SK-N-SH (cell line): Measurements from ENCODE around the gene ZNF22. TPM values are rescaled to one million over a fixed set of nuclear protein-coding genes. Genes with fewer than 3 reads are reported as not detected.

ENCODE experiments used
- CTCF ChIA-PET: fragments of 300-600, 350-600 bp; formaldehyde crosslinking; extraction: SDS; loops from one replicate; lab custom pipeline; 2021; lab: Yijun Ruan, JAX
- POLR2A ChIA-PET: fragments of 350-600 bp; sonication (Branson Sonifier 250); formaldehyde crosslinking; extraction: SDS; loops from one replicate; lab custom pipeline; 2020; ENCODE audit warnings: antibody characterized with exemption, inconsistent platforms; lab: Yijun Ruan, JAX
- DNase-seq: peaks from one replicate; pipeline ENCODE4 v3.0.0; 2012
- H2AFZ ChIP-seq: fragments of 200-600 bp; sonication (generic); 2 replicates; pipeline ENCODE4 v1.8.1; 2016; ENCODE audit warnings: antibody characterized with exemption, mild to moderate bottlenecking, low read depth
- H3F3A ChIP-seq: fragments of 200-600 bp; sonication (generic); replicated peaks from 2 replicates; pipeline ENCODE3; 2016; ENCODE audit warnings: antibody characterized with exemption, mild to moderate bottlenecking; ENCODE audit not compliant: insufficient read depth
- H3K27ac ChIP-seq, 2 experiments: fragments of 200-500 bp in 1 of 2; fragments of 200-600 bp in 1 of 2; sonication (Bioruptor generic) in 1 of 2; sonication (generic), shearing (Covaris generic) in 1 of 2; 2 replicates each; pipeline versions ENCODE4 v1.5.1 to v1.6.1; 2014 to 2016; ENCODE audit warnings: low read depth in 2 of 2, inconsistent platforms in 1 of 2, low read length in 1 of 2, mild to moderate bottlenecking in 1 of 2, mixed read lengths in 1 of 2
- H3K27me3 ChIP-seq: fragments of 200-600 bp; sonication (generic), shearing (Covaris generic); 2 replicates; pipeline ENCODE4 v1.6.1; 2016; ENCODE audit warnings: mixed run types; ENCODE audit not compliant: insufficient read depth
- H3K36me3 ChIP-seq, 2 experiments: fragments of 200-500 bp in 1 of 2; fragments of 200-600 bp in 1 of 2; sonication (Bioruptor generic) in 1 of 2; sonication (generic) in 1 of 2; replicated peaks in 1 of 2; 2 replicates each; pipeline versions ENCODE3 to v1.5.1; 2014 to 2016; ENCODE audit warnings: low read length in 1 of 2, mild to moderate bottlenecking in 1 of 2; ENCODE audit not compliant: insufficient read depth in 2 of 2, control insufficient read depth in 1 of 2
- H3K4me1 ChIP-seq, 2 experiments: fragments of 200-500 bp in 1 of 2; fragments of 200-600 bp in 1 of 2; sonication (Bioruptor generic) in 1 of 2; sonication (generic), shearing (Covaris generic) in 1 of 2; 2 replicates each; pipeline versions ENCODE4 v1.5.1 to v1.6.1; 2014 to 2016; ENCODE audit warnings: low read depth in 1 of 2, low read length in 1 of 2, mixed run types in 1 of 2; ENCODE audit not compliant: insufficient read depth in 2 of 2, control insufficient read depth in 1 of 2
- H3K4me2 ChIP-seq: fragments of 200-600 bp; sonication (generic), shearing (Covaris generic); 2 replicates; pipeline ENCODE4 v1.6.1; 2017; ENCODE audit warnings: mixed run types
- H3K4me3 ChIP-seq, 2 experiments: fragments of 200-500 bp in 1 of 2; fragments of 200-600 bp in 1 of 2; sonication (Bioruptor generic) in 1 of 2; sonication (generic), shearing (Covaris generic) in 1 of 2; 2 replicates each; pipeline versions ENCODE4 v1.5.1 to v1.8.1; 2014 to 2016; ENCODE audit warnings: low read depth in 2 of 2, inconsistent platforms in 1 of 2, low read length in 1 of 2, mild to moderate bottlenecking in 1 of 2, mixed read lengths in 1 of 2, moderate library complexity in 1 of 2
- H3K79me2 ChIP-seq: fragments of 200-600 bp; sonication (generic); 2 replicates; pipeline ENCODE4 v1.8.1; 2017; ENCODE audit warnings: mild to moderate bottlenecking; ENCODE audit not compliant: insufficient read depth
- H3K9ac ChIP-seq: fragments of 200-600 bp; sonication (generic); 2 replicates; pipeline ENCODE4 v1.6.1; 2017; ENCODE audit warnings: mixed run types
- H3K9me2 ChIP-seq: fragments of 200-600 bp; sonication (generic); 2 replicates; pipeline ENCODE4 v1.6.1; 2017; ENCODE audit warnings: mixed run types
- H3K9me3 ChIP-seq: fragments of 200-600 bp; sonication (generic); 2 replicates; pipeline ENCODE4 v1.6.1; 2017; ENCODE audit warnings: mixed run types, mild to moderate bottlenecking, moderate library complexity
- H4K20me1 ChIP-seq: fragments of 200-600 bp; sonication (generic); 2 replicates; pipeline ENCODE4 v1.6.1; 2017; ENCODE audit warnings: mild to moderate bottlenecking, mixed run types; ENCODE audit not compliant: insufficient read depth
- ELF1 ChIP-seq: IDR thresholded peaks from 2 replicates; pipeline ENCODE4 v1.4.0; 2012
- EZH2phosphoT487 ChIP-seq: fragments of 200-600 bp; sonication (generic); IDR thresholded peaks from 2 replicates; pipeline ENCODE4 v1.6.1; 2017; ENCODE audit warnings: low read depth, mixed run types, mild to moderate bottlenecking, antibody characterized with exemption, moderate library complexity, borderline replicate concordance
- FOSL2 ChIP-seq: IDR thresholded peaks from 2 replicates; pipeline ENCODE4 v1.4.0; 2012; ENCODE audit warnings: low read depth, mild to moderate bottlenecking, moderate library complexity, borderline replicate concordance
- GABPA ChIP-seq: IDR thresholded peaks from 2 replicates; pipeline ENCODE4 v1.4.0; 2012; ENCODE audit warnings: low read depth, mild to moderate bottlenecking
- GATA2 ChIP-seq: sonication (generic); formaldehyde crosslinking; IDR thresholded peaks from 2 replicates; pipeline ENCODE4 v1.5.0; 2020; ENCODE audit warnings: mild to moderate bottlenecking, missing genetic modification reagents
- JUND ChIP-seq: IDR thresholded peaks from 2 replicates; pipeline ENCODE4 v1.4.0; 2012
- NFIC ChIP-seq: IDR thresholded peaks from 2 replicates; pipeline ENCODE4 v1.4.0; 2012; ENCODE audit warnings: borderline replicate concordance
- RXRA ChIP-seq: IDR thresholded peaks from 2 replicates; pipeline ENCODE4 v1.4.0; 2012; ENCODE audit warnings: low read depth, mild to moderate bottlenecking, borderline replicate concordance
- polyA plus RNA-seq, 3 experiments: library from polyadenylated mRNA; depleted of rRNA; stranded (reverse); fragments of >200 nt; gene quantifications; 2 replicates each; pipeline ENCODE4 v1.2.3, GENCODE V29; 2012
- TF ChIP-seq, protein P1 (sequence below): fragments of 150-350 bp; IDR thresholded peaks from 2 replicates; pipeline ENCODE4 v1.6.1; 2016; ENCODE audit warnings: mild to moderate bottlenecking, low read depth, low read length
- TF ChIP-seq, protein P2 (sequence below): IDR thresholded peaks from 2 replicates; pipeline ENCODE4; 2012
- TF ChIP-seq, protein P3 (sequence below): IDR thresholded peaks from 2 replicates; pipeline ENCODE4 v1.4.0; 2012; ENCODE audit warnings: low read depth, borderline replicate concordance
- TF ChIP-seq, protein P4 (sequence below): fragments of 200-600 bp; sonication (generic); IDR thresholded peaks from 2 replicates; pipeline ENCODE4 v1.6.1; 2017; ENCODE audit warnings: antibody characterized with exemption, mild to moderate bottlenecking, moderate library complexity
- TF ChIP-seq, protein P5 (sequence below): IDR thresholded peaks from 2 replicates; pipeline ENCODE4 v1.4.0; 2012; ENCODE audit warnings: low read depth

The ZNF22 gene
- polyA plus RNA-seq, 1 of the 3 experiments (the other 2 are of a cell fraction): 10.2 TPM

DNA sequence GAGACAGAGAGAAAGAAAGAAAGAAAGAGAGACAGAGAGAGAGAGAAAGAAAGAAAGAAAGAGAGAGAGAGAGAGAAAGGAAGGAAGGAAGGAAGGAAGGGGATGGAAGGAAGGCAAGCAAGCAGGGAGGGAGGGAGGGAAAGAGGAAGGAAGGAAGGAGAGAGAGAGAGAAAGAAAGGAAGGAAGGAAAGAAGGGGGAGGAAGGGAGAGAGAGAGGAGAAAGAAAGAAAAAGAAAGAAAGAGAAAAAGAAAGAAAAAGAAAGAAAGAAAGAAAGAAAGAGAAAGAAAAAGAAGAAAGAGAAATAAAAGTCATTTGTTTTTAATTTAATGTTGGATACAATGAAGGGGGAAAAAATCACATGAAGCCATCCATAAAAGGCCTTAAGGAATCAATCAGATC is 45.8 kb upstream of the ZNF22 start:
- H3F3A ChIP-seq: no peaks in the 10 kb centered on the region
- peaks cover 7% of the 10 kb centered on the region for H3K79me2 ChIP-seq
- H3K27me3 ChIP-seq: no peaks in the 10 kb centered on the region
- TF ChIP-seq, protein P1, sequence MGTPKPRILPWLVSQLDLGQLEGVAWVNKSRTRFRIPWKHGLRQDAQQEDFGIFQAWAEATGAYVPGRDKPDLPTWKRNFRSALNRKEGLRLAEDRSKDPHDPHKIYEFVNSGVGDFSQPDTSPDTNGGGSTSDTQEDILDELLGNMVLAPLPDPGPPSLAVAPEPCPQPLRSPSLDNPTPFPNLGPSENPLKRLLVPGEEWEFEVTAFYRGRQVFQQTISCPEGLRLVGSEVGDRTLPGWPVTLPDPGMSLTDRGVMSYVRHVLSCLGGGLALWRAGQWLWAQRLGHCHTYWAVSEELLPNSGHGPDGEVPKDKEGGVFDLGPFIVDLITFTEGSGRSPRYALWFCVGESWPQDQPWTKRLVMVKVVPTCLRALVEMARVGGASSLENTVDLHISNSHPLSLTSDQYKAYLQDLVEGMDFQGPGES: no peak
- no peak for TF ChIP-seq GABPA
- no peak for TF ChIP-seq JUND
- no peak for TF ChIP-seq FOSL2
- no peak for TF ChIP-seq NFIC
- TF ChIP-seq, protein P2, sequence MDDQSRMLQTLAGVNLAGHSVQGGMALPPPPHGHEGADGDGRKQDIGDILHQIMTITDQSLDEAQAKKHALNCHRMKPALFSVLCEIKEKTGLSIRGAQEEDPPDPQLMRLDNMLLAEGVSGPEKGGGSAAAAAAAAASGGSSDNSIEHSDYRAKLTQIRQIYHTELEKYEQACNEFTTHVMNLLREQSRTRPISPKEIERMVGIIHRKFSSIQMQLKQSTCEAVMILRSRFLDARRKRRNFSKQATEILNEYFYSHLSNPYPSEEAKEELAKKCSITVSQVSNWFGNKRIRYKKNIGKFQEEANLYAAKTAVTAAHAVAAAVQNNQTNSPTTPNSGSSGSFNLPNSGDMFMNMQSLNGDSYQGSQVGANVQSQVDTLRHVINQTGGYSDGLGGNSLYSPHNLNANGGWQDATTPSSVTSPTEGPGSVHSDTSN: no peak
- TF ChIP-seq ELF1: no peak
- no peak for TF ChIP-seq GATA2 (CRISPR knock-in tag)
- TF ChIP-seq, protein P3, sequence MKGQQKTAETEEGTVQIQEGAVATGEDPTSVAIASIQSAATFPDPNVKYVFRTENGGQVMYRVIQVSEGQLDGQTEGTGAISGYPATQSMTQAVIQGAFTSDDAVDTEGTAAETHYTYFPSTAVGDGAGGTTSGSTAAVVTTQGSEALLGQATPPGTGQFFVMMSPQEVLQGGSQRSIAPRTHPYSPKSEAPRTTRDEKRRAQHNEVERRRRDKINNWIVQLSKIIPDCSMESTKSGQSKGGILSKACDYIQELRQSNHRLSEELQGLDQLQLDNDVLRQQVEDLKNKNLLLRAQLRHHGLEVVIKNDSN: no peak
- TF ChIP-seq RXRA: no peak
- TF ChIP-seq, protein P4, sequence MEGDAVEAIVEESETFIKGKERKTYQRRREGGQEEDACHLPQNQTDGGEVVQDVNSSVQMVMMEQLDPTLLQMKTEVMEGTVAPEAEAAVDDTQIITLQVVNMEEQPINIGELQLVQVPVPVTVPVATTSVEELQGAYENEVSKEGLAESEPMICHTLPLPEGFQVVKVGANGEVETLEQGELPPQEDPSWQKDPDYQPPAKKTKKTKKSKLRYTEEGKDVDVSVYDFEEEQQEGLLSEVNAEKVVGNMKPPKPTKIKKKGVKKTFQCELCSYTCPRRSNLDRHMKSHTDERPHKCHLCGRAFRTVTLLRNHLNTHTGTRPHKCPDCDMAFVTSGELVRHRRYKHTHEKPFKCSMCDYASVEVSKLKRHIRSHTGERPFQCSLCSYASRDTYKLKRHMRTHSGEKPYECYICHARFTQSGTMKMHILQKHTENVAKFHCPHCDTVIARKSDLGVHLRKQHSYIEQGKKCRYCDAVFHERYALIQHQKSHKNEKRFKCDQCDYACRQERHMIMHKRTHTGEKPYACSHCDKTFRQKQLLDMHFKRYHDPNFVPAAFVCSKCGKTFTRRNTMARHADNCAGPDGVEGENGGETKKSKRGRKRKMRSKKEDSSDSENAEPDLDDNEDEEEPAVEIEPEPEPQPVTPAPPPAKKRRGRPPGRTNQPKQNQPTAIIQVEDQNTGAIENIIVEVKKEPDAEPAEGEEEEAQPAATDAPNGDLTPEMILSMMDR: no peak
- no peak for TF ChIP-seq EZH2phosphoT487
- TF ChIP-seq, protein P5, sequence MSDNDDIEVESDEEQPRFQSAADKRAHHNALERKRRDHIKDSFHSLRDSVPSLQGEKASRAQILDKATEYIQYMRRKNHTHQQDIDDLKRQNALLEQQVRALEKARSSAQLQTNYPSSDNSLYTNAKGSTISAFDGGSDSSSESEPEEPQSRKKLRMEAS: no peak
- no peaks in the 10 kb centered on the region for H4K20me1 ChIP-seq
- DNase-seq: no peak
- no peaks in the 10 kb centered on the region for H3K9me2 ChIP-seq
- no peak overlapping the region for H3K4me3 ChIP-seq
- no peak overlapping the region for H3K4me2 ChIP-seq
- no peak overlapping the region for H2AFZ ChIP-seq
- H3K4me1 ChIP-seq: peaks cover 13% of the 10 kb centered on the region in 2 experiments; a peak in 3 of 4 replicates
- CTCF ChIA-PET: interaction anchor here (3.9 kb wide), 1 partner anchor 23 kb away, joined by 25 read pairs; no protein-coding TSS in a partner anchor
- no peaks in the 10 kb centered on the region for H3K9me3 ChIP-seq
- POLR2A ChIA-PET: no interaction called here
- H3K9ac ChIP-seq: no peak overlapping the region
- H3K36me3 ChIP-seq: peaks cover 0 to 8% of the 10 kb centered on the region in 2 experiments
- no peak overlapping the region for H3K27ac ChIP-seq
